Measurements from ENCODE around the gene NMRAL1.

- TF ChIP-seq CTCF (IDR thresholded peaks at IDR 0.05; ENCODE audit: insufficient read depth, low read length, poor library complexity, severe bottlenecking) (no peak), EZH2phosphoT487 (conservative IDR thresholded peaks at IDR 0.05; ENCODE audit: low read length) (no peak)
Observed at GRCh38 chr16:4460936-4461249, 13.5 kb downstream of the NMRAL1 start.

Measured in SU-DHL-6 (cell line).